Retinal pigment epithelial cell (primary cell): ENCODE data around the gene LSR.
"Not testable (repeated sequence)": the region's sequence is repeated elsewhere in the genome, so short reads cannot be mapped to it uniquely, and the experiment has no call there.

Experiments used
- DNase-seq: peaks from one replicate; pipeline ENCODE4 v3.0.0-alpha.2; 2010; ENCODE audit warnings: low read depth
- H3K4me3 ChIP-seq: 2 replicates; pipeline ENCODE4 v1.5.1; 2011; ENCODE audit warnings: mild to moderate bottlenecking, low read length, control low read depth, moderate library complexity
- CTCF ChIP-seq: conservative IDR thresholded peaks from 2 replicates; pipeline ENCODE4 v1.5.1; 2011; ENCODE audit warnings: low read depth, low read length, control low read depth, inconsistent platforms

The LSR gene

GRCh38 chr19:35279985-35280821 is 31.4 kb downstream of the LSR start:
- H3K4me3 ChIP-seq = no peak overlapping the region
- DNase-seq = no peak
- no peak for TF ChIP-seq CTCF

GRCh38 chr19:35281303-35281702 is 32.5 kb downstream of the LSR start:
- no peak for TF ChIP-seq CTCF
- no peak overlapping the region for H3K4me3 ChIP-seq
- no peak for DNase-seq

DNA sequence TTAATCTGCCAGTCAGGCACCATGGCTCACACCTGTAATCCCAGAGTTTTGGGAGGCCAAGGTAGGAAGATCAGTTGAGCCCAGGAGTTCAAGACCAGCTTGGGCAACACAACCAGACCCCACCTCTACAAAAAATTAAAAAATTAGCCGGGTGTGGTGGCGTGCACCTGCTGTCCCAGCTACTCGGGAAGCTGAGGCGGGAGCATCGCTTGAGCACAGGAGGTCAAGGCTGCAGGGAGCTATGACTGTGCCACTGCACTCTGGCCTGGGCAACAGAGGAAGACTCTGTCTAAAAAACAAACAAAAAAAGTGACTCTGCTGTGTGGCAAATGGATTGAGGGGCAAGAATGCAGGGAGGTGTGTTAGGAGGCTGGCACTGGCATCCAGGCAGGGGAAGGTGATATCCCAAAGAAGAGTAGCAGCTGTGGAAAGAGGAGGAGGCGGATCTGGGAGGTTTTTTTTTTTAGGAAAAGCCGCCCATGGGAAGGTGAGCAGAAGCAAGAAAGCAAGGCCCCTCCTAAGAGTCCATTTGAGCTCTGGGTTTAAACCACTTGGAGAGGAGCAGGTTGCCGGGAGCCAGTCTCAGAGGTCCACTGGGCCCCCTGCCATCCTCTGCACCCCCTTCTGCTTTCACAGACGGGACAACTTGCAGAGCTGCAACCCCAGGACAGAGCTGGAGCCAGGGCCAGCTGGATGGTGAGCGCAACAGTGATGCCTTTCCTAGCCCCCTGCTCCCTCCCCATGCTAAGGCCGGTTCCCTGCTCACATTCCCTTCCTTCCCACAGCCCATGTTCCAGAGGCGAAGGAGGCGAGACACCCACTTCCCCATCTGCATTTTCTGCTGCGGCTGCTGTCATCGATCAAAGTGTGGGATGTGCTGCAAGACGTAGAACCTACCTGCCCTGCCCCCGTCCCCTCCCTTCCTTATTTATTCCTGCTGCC is 35.6 kb downstream of the LSR start:
- DNase-seq = no peak
- H3K4me3 ChIP-seq = no peak overlapping the region
- no peak for TF ChIP-seq CTCF

- DNase-seq = no peak
- no peak for TF ChIP-seq CTCF
- no peak overlapping the region for H3K4me3 ChIP-seq
Observed at GRCh38 chr19:35285095-35285449, 36.3 kb downstream of the LSR start.

GRCh38 chr19:35285465-35285864 is 36.7 kb downstream of the LSR start:
- DNase-seq, H3K4me3 ChIP-seq: not testable (repeated sequence)

DNA sequence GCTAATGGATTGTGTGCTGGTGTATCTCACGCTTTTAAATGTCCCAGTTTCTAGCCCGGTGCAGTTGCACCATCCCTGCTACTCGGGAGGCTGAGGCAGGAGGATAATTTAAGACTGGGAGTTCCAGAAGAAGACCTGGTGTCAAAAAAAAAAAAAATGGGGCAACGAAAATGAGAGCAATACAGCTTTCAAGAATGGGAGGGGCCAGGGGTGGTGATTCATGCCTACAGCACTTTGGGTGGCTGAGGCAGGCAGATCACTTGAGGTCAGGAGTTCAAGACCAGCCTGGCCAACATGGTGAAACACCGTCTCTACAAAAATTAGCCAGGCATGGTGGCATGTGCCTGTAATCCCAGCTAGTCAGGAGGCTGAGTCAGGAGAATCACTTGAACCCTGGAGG is 37.3 kb downstream of the LSR start:
- not testable (repeated sequence) for DNase-seq

GRCh38 chr19:35287713-35288112 is 38.9 kb downstream of the LSR start:
- no peak overlapping the region for H3K4me3 ChIP-seq
- DNase-seq = no peak
- no peak for TF ChIP-seq CTCF

More for the DNA sequence above, 37.3 kb downstream of the LSR start:
- not testable (repeated sequence) for H3K4me3 ChIP-seq

GRCh38 chr19:35288331-35288730 is 39.5 kb downstream of the LSR start:
- no peak overlapping the region for H3K4me3 ChIP-seq
- DNase-seq = no peak
- no peak for TF ChIP-seq CTCF
